Panc1 (cell line): Measurements from ENCODE around the gene GUCY2F. TPM values are rescaled to one million over a fixed set of nuclear protein-coding genes. Genes with fewer than 3 reads are reported as not detected.

ENCODE experiments used
- ATAC-seq: fragments of 200-7000 bp; cut with Tn5 transposase; 2 replicates; pipeline ENCODE4 v1.9.1; 2020; ENCODE audit warnings: mild to moderate bottlenecking, moderate library complexity
- BruUV-seq: library from RNA; stranded (reverse); fragments of 400-500 nt; replicated peaks from 2 replicates; lab custom pipeline; 2021; lab: Mats Ljungman, UMichigan
- CTCF ChIA-PET: fragments of 300-600 bp; sonication (Branson Sonifier 250); formaldehyde crosslinking; loops from one replicate; lab custom pipeline; 2022; ENCODE audit warnings: antibody characterized with exemption; lab: Charles Lee
- POLR2A ChIA-PET: fragments of 300-600 bp; sonication (Branson Sonifier 250); formaldehyde crosslinking; loops from one replicate; lab custom pipeline; 2022; ENCODE audit warnings: antibody characterized with exemption; lab: Charles Lee
- DNase-seq: peaks from one replicate; pipeline ENCODE4 v3.0.0-alpha.2; 2010; ENCODE audit warnings: low read depth, low spot score
- H3K27ac ChIP-seq: 2 replicates; pipeline ENCODE4 v1.5.1; 2011; ENCODE audit warnings: mild to moderate bottlenecking, low read length, inconsistent platforms
- H3K27me3 ChIP-seq: fragments of 200-500 bp; sonication (Bioruptor generic); 2 replicates; pipeline ENCODE4 v1.6.0; 2014; ENCODE audit warnings: low read length, inconsistent platforms; ENCODE audit not compliant: control insufficient read depth, insufficient read depth
- H3K36me3 ChIP-seq: fragments of 200-500 bp; sonication (Bioruptor generic); 2 replicates; pipeline ENCODE4 v1.5.1; 2014; ENCODE audit warnings: inconsistent platforms, mild to moderate bottlenecking, low read length, moderate library complexity; ENCODE audit not compliant: control insufficient read depth, insufficient read depth
- H3K4me1 ChIP-seq: 2 replicates; pipeline ENCODE4 v1.5.1; 2011; ENCODE audit warnings: inconsistent platforms, mild to moderate bottlenecking, low read length, moderate library complexity; ENCODE audit not compliant: control insufficient read depth, insufficient read depth
- H3K4me3 ChIP-seq, 2 experiments: 2 replicates each; pipeline ENCODE4 v1.5.1; 2011 to 2012; ENCODE audit warnings: low read depth in 2 of 2, low read length in 2 of 2, mild to moderate bottlenecking in 2 of 2, inconsistent platforms in 1 of 2, moderate library complexity in 1 of 2
- H3K9me3 ChIP-seq: fragments of 200-500 bp; sonication (Bioruptor generic); 2 replicates; pipeline ENCODE4 v1.5.1; 2014; ENCODE audit warnings: low read depth, mild to moderate bottlenecking, inconsistent platforms, low read length, moderate library complexity; ENCODE audit not compliant: control insufficient read depth, insufficient read depth
- CTCF ChIP-seq: fragments of 450-650 bp; IDR thresholded peaks from 2 replicates; pipeline ENCODE4 v1.5.1; 2017; ENCODE audit warnings: mild to moderate bottlenecking
- POLR2AphosphoS5 ChIP-seq: IDR thresholded peaks from 2 replicates; pipeline ENCODE4 v1.6.1; 2012; ENCODE audit warnings: mild to moderate bottlenecking, low read depth, low read length, moderate library complexity
- REST ChIP-seq, 2 experiments: IDR thresholded peaks; 2 replicates each; pipeline ENCODE4 v1.6.1; 2011 to 2012; ENCODE audit warnings: low read depth in 2 of 2, control low read depth in 1 of 2, low read length in 1 of 2, mild to moderate bottlenecking in 1 of 2, moderate library complexity in 1 of 2; ENCODE audit not compliant: insufficient read depth in 1 of 2
- SIN3A ChIP-seq: IDR thresholded peaks from 2 replicates; pipeline ENCODE4 v1.6.1; 2012; ENCODE audit warnings: low read depth, mild to moderate bottlenecking, low read length, moderate library complexity, borderline replicate concordance; ENCODE audit not compliant: insufficient read depth
- TCF7L2 ChIP-seq: IDR thresholded peaks from 2 replicates; pipeline ENCODE4 v1.6.1; 2011; ENCODE audit warnings: mild to moderate bottlenecking, low read depth, low read length, inconsistent platforms
- in situ Hi-C: cut with HindIII; loops from 2 replicates; pipeline ENCODE4 v1.10.0; 2016; ENCODE audit warnings: low sequenced_read_pairs, low pct_unique_long_range_greater_than_20kb
- intact Hi-C: fragments of 100-400 bp; cut with micrococcal nuclease; formaldehyde crosslinking; loops from one replicate; pipeline ENCODE4 v1.10.0; 2022; ENCODE audit not compliant: unreplicated experiment
- total RNA-seq: library from RNA; stranded (reverse); gene quantifications from one replicate; pipeline ENCODE4 v1.2.1, GENCODE V29; 2021; ENCODE audit not compliant: unreplicated experiment

GUCY2F gene
- total RNA-seq, 1 experiment from 2014 or later: not detected

DNA sequence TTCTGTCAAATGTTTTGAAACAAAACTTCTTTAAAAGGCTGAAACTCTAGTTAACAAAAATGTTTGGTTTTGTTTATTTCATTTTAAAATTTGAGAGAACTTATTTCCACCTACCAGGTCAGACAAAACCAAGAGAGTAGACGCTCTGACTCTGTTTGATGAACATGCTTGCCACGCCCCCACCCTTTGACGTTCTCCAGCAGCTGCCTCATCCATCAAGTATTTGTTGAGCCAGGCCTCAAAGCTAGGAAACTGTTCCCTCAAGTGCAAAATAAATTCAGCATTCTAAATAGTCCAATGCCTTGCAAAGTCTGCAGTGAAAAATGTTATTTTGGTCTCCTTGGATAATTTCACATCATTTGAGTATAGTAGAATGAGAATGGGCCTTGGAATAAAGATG, 121.6 kb downstream of the GUCY2F start:
- TF ChIP-seq CTCF (no peak), POLR2AphosphoS5 (no peak), REST (IDR thresholded peaks at IDR 0.05; ENCODE audit: insufficient read depth in 1 of 2, low read depth in 2 of 2, low read length in 1 of 2) (no peak), TCF7L2 (no peak), SIN3A (no peak)
- Histone ChIP-seq H3K27me3 (no peaks in the 10 kb centered on the region), H3K27ac (no peak overlapping the region), H3K4me1 (no peaks in the 10 kb centered on the region), H3K4me3 (no peak overlapping the region), H3K9me3 (no peaks in the 10 kb centered on the region), H3K36me3 (no peaks in the 10 kb centered on the region)
- in situ Hi-C loops: no loop called here
- intact Hi-C loops: no loop called here
- POLR2A ChIA-PET: no interaction called here
- CTCF ChIA-PET: no interaction called here
- ATAC-seq: no peak
- DNase-seq: no peak
- no TSS peak for BruUV-seq

DNA sequence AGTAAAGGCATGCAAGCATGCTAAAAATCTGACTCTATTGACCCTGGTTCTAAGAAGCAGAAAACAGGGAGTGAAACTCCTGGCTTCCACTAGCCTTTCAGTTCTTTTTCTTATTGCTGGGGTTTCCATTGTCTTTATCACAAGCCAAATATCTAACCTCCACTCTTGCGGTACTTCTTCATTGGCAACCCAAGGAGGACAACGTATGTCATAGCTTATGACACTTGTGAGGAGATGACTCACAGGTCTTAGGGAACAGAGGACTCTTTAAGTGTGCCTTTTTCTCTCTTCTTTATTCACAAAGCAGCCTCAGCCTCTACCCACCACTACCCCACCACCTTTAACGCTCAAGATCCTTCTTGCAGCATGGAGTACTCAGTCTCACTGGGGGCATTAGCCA, 124.2 kb downstream of the GUCY2F start:
- no peaks in the 10 kb centered on the region for H3K4me1 ChIP-seq
- H3K27ac ChIP-seq: no peak overlapping the region
- H3K4me3 ChIP-seq: no peak overlapping the region
- ATAC-seq (no peak), DNase-seq (no peak)
- no peak for TF ChIP-seq CTCF
- no peak for TF ChIP-seq TCF7L2
- TF ChIP-seq SIN3A: no peak
- TF ChIP-seq POLR2AphosphoS5: no peak
- no peak for TF ChIP-seq REST (IDR thresholded peaks at IDR 0.05; ENCODE audit: insufficient read depth in 1 of 2, low read depth in 2 of 2, low read length in 1 of 2)
- POLR2A ChIA-PET: no interaction called here
- no peaks in the 10 kb centered on the region for H3K9me3 ChIP-seq
- intact Hi-C loops: no loop called here
- no peaks in the 10 kb centered on the region for H3K36me3 ChIP-seq
- no TSS peak for BruUV-seq
- CTCF ChIA-PET: no interaction called here
- H3K27me3 ChIP-seq: no peaks in the 10 kb centered on the region
- in situ Hi-C loops: no loop called here
